Activated T-helper 9 cell treated with anti-CD3 and anti-CD28 coated beads, Interleukin-2, amount 50 U/mL, for 16 hours (primary cell): ENCODE data around the gene WSB1.
A peak's percentile ranks its signal among the peaks of the same experiment; 100 is the strongest.
"Not testable (repeated sequence)": the region's sequence is repeated elsewhere in the genome, so short reads cannot be mapped to it uniquely, and the experiment has no call there.

Experiments
- DNase-seq: peaks from one replicate; pipeline ENCODE4 v3.0.0-alpha.2; 2020; ENCODE audit warnings: low read depth

Gene WSB1

GRCh38 chr17:27315796-27316465 is 22.0 kb downstream of the WSB1 start:
- no peak for DNase-seq

- no peak for DNase-seq
Observed at GRCh38 chr17:27318228-27318627, 24.3 kb downstream of the WSB1 start.

GRCh38 chr17:27318633-27319032 is 24.7 kb downstream of the WSB1 start:
- no peak for DNase-seq

DNA sequence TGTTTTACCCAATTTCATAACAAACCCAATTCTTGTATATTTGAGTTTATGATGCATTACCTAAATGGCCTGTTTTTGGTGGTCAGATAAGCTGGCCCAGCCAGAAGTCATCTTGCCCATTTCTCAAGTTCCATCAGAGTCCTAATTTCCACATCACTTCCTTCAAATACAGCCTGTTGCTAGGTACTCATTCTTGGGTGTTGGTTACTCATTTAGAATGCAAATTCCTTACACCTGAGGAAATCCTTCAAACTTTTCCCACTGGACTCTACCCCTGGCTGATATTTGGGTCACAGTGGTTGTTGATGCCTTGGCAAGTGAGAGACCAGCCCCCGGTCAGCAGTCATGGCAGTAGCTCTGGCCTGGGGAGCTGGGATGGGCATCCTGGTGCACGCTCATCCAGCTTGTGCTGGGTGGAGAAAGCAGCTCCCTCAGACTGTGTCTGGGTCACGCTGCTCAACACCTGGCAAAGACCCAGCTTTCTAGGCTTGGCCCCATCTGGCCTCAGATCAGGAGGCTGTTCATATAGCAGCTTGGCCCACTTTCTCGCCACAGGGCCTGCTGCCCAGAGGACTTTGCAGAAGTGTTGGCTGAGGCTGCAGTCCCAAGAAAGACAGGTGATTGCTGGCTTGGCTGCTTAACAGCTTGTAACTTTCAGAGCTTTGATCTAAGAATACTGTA is 25.8 kb downstream of the WSB1 start:
- DNase-seq, result no peak

DNA sequence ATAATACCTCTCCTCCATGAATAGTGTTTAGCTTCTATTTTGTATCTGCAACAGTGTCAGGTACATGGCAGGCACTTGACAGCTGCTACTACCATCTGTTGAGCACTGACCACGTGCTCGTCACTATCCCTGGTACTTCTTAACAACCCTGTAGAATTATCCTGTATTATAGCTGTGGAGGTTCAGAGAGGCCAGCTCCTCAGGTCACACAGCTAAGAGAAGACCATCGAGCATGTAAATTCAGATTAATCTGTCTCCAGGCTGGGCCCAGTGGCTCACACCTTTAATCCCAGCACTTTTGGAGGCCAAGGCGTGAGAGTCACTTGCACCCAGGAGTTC is 26.3 kb downstream of the WSB1 start:
- no peak for DNase-seq

DNA sequence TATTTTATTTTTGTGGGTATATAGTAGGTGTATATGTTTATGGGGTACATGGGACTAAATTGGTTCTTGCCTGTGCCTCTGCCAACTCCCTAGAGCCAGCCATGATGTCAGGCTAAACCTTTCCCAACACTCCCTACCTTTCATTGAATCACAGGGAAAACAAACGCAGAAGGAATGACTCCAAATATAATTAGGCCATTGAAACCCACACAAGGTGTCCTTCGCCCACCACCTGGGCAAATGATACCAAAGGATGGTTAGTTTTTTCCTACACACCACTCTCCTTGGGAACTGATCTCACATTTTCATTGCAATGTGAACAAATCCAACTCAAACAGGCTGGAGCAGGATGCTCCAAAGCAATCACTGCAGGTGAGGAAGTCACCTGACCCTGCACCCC is 27.5 kb downstream of the WSB1 start:
- no peak for DNase-seq

DNA sequence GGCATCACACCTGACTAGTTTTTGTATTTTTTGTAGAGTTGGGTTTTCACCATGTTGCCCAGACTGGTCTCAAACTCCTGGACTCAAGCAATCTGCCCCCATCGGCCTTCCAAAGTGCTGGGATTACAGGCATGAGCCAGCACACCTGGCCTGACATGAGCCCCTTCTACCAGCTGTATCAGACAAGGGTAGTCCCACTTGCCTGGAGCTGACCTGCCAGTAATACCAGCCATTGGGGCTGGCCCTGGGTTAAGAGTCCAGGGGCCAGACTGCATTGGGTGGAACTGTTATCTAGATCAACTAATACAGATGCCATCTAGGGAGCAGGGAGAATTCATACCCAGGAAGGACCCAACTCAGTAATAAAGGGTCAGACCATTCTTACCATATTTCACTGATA is 28.1 kb downstream of the WSB1 start:
- DNase-seq, result no peak

DNA sequence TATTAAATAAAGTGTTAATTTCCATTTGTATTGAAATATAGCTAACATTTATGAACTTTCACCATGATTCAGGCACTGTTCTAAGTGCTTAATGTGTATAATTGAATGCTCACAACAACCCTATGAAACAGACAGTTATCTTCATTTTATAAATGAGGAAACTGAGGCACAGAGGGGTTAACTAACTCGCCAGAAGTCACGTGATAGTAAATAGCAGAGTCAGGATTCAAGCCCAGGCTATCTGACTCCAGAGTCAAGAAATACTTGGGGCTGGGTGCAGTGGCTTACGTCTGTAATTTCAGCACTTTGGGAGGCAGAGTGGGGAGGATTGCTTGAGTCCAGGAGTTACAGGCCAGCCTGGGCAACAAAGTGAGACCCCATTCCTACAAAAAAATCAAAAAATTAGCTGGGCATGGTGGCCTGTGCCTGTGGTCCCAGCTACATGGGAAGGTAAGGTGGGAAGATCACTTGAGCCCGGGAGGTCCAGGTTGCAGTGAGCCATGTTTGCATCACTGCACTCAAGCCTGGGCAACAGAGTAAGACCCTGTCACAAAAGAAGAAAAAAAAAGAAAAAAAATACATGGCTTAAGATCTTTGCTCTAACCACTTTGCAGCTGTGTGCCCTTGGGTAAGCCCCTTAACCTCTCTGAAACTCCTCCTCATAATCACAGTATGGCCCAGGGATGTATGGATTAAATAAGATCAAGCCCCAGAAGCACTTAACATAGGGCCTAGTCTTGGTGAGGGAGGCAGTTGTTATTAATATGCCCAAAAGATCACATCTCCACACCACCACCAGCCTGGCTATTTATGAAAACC is 29.0 kb downstream of the WSB1 start:
- no peak for DNase-seq

GRCh38 chr17:27323538-27324215 is 29.8 kb downstream of the WSB1 start:
- no peak for DNase-seq

DNA sequence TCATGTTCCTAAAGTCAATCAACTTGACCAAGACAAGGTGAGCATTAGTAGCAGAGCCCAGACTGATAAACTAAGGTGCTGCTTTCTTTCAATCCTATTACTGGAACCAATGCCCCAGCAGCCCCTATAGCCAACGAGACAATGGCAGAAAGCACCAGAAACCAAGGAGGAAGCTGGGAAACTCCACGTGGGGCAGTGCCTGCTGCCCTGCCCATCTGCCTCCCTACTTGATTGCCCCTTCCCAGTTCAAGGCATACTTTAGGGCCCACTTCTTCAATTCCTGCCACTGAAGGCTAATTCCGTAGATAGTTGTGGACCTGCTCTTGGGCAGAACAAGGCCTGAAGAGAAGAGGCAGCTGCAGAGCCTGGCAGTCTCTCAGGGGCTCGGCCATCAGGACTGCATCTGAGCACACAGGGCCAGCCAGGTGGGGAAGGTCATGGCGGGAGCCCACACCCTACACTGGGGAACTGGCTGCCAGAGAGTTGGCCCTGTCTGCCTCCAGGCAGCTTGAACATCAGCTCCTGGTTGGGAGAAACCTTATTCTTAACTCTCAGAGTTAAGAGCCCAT is 30.9 kb downstream of the WSB1 start:
- DNase-seq, result no peak

- no peak for DNase-seq
Observed at GRCh38 chr17:27326051-27326450, 32.1 kb downstream of the WSB1 start.

DNA sequence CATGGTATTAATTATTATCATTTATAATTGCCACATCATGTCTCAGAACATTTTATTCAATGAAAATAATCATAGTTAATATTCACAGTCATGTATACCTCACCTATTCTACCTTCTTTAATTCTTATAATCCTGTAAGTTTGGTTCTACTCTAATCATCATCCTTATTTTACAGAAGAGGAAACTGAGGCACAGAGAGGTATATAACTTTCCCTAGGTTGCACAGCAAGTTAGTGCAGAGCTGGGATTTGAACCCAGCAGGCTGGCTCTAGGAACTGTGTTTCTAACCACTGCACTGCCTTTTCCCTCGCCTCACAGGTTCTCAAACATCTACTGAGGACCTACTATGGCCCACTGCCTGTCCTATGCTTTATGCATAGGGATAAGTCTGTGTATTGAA is 32.7 kb downstream of the WSB1 start:
- no peak for DNase-seq

DNA sequence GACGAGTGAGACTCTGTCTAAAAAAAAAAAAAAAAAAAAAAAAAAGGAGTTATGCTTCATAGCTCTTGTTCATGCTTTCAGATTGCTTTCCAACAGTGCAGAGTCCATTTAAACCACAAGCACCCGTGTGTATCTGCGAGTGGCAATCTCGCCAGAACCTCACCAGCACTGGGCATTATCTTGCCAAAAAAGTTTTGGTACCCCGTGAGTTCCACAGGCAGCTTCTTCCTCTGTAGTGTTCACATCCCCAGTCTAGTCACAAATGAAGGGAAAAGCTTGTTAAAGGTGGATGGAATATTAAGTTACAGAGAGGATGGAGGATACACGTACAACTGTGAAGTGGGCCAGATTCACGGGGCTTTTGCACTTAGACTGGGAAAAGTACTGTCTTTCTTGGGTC is 33.5 kb downstream of the WSB1 start:
- no peak for DNase-seq

DNA sequence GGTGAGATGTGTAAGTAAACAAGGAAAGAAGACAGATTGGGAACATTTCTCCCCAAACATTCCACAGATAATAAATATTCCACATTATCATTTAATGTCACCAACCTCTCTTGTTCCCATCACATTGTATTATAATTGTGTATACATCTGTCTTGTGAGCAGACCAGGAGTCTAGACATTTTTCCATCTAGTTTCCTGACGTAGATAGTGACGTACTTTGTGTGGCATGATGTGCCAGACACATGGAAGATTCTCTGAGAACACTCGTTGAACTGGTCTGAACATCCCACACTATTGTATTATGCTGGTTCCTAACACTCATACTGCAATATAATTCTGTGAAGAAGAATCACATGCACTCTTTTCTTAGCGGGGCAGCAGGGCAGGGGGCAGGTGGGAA is 34.0 kb downstream of the WSB1 start:
- DNase-seq, result no peak

- not testable (repeated sequence) for DNase-seq
Observed at GRCh38 chr17:27328686-27329085, 34.8 kb downstream of the WSB1 start.

GRCh38 chr17:27329146-27329805 is 35.4 kb downstream of the WSB1 start:
- no peak for DNase-seq

DNA sequence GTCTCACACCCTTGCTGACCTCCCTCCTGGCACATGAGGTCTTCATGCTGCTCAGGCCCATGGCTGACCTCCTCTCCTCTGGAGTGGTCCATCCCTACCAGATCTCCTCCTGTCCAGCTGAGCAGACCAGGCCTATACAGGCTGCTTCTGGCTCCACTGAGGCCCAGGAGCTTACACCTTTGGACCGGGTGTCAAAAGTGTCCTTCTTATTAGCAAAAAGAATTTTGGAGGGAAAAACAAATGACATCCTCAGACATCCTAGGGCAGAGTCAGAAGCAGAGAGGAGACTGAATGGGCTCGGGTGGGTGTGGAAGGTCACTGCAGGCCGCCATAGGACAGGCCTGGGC is 38.1 kb downstream of the WSB1 start:
- no peak for DNase-seq

DNA sequence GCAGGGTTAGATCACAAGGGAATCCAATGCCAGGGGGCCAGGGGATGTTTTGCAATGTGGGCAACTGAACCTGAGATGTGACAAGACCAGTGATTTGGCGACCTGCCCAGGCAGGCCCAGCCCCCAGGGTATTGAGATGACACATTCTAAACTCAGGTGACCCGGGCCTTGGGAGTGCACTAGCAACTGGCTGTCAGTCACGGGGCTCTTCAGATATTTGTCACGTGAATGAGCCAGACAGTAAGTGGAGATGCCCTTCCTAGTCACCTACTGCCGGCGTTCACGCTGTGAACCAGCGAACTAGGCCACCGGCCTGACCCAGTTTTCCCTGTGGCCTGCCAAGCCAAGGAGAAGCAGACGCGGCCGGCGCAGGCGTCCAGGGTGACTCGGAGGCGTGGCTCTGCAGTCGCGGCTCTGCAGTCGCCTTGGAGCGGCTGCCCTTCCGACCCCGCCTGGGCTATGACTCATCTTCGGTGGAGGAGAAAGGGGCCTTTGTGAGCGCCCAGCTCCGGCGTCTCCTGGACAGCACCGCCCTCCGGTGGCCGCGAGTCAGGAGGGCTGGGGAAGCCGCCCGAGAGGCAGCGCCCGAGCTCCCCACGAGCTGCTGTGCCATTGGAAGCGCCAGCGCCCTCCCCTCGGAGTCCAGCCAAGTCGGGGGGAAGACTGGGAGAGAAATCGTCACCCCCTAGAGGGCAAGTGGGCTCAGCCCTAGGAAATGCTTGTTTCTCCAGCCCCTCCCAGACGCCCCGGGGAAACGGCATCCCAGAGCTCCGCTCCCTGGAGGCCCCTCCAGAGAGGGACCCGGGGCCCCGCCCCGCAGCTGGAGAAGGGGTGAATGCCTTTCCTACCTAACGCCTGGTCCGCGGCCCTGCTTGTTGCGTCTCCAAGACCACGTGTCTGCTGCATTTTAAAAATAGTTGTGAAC is 38.8 kb downstream of the WSB1 start:
- peak; percentile 82 for DNase-seq

DNA sequence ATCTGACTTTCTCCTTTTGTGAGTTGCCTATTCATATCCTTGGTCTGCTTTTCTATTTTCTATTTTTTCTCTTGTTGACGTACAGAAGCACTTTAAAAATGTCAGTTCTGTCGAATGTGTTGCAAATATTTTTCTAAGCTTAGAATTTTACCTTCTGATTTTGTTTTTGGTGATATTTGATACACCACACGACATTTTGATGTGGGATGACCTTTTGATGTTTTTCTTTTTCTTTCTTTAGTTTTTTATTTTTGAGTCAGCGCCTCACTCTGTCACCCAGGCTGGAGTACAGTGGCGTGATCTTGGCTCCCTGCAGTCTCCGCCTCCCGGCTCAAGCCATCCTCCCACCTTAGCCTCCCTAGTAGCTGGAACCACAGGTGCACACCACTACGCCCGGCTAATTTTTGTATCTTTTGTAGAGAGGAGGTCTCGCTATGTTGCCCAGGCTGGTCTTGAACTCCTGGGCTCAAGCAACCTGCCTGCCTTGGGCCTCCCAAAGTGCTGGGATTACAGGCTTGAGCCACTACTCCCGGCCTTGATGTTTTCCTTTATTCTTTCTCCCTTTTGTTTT is 39.6 kb downstream of the WSB1 start:
- DNase-seq, result no peak

DNA sequence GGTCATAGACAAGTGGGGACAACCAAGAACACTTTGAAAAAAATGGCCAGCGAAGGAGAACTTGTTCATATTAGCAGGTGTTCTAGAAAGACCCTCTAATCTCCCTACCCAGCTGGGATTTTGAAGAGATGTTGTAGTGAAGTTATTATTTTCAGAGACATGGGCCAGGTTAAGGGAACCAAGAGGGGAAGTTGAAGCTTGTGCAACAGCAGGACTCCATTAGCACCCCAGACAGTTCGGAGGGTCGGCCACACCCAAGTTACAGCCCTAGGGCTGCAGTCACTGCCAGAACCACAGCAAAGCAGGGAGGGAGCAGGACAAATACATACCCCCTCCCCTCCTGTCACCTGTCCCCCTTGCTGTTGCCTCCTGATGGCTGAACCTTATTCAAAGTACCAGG is 42.3 kb downstream of the WSB1 start:
- DNase-seq, result no peak
